Islet of Langerhans (tissue), 1 donor: Measurements from ENCODE around the gene RTRAF.

Experiments used
- FAIRE-seq: peaks from one replicate; lab custom pipeline; 2011; peaks lifted over from hg19 to GRCh38; lab: Jason Lieb, UNC

The RTRAF gene

GRCh38 chr14:51989293-51990234 is at the start of gene RTRAF:
RTRAF (plus strand) TSS chr14:51989546; CDS start chr14:51989640, 94 bp downstream.
- FAIRE-seq = no peak

GRCh38 chr14:51939755-51940301 is 49.5 kb upstream of the RTRAF start:
- no peak for FAIRE-seq

GRCh38 chr14:51942971-51943370 is 46.4 kb upstream of the RTRAF start:
- no peak for FAIRE-seq

GRCh38 chr14:51950007-51950406 is 39.3 kb upstream of the RTRAF start:
- FAIRE-seq = no peak

- FAIRE-seq = no peak
Observed at GRCh38 chr14:51951656-51952055, 37.7 kb upstream of the RTRAF start.

GRCh38 chr14:51954031-51954430 is 35.3 kb upstream of the RTRAF start:
- no peak for FAIRE-seq

GRCh38 chr14:51954657-51955056 is 34.7 kb upstream of the RTRAF start:
- no peak for FAIRE-seq

- no peak for FAIRE-seq
Observed at GRCh38 chr14:51957950-51958349, 31.4 kb upstream of the RTRAF start.

GRCh38 chr14:51959928-51960327 is 29.4 kb upstream of the RTRAF start:
- FAIRE-seq = no peak

GRCh38 chr14:51960866-51961265 is 28.5 kb upstream of the RTRAF start:
- FAIRE-seq = no peak

- FAIRE-seq = no peak
Observed at GRCh38 chr14:51962711-51963110, 26.6 kb upstream of the RTRAF start.

- FAIRE-seq = peak; percentile 91
Observed at GRCh38 chr14:51963286-51963685, 26.1 kb upstream of the RTRAF start.

GRCh38 chr14:51967521-51967920 is 21.8 kb upstream of the RTRAF start:
- no peak for FAIRE-seq

GRCh38 chr14:51969852-51970540 is 19.4 kb upstream of the RTRAF start:
- no peak for FAIRE-seq

GRCh38 chr14:51972566-51972965 is 16.8 kb upstream of the RTRAF start:
- no peak for FAIRE-seq

GRCh38 chr14:51977075-51977474 is 12.3 kb upstream of the RTRAF start:
- no peak for FAIRE-seq

- FAIRE-seq = no peak
Observed at GRCh38 chr14:51978681-51979085, 10.7 kb upstream of the RTRAF start.

- peak; percentile 86 for FAIRE-seq
Observed at GRCh38 chr14:51979088-51979709, 10.1 kb upstream of the RTRAF start.

- no peak for FAIRE-seq
Observed at GRCh38 chr14:51981218-51981854, 8.0 kb upstream of the RTRAF start.

GRCh38 chr14:51988221-51988620 is 1.1 kb upstream of the RTRAF start:
- FAIRE-seq = no peak

GRCh38 chr14:51990488-51990887 is 1.1 kb downstream of the RTRAF start:
- no peak for FAIRE-seq

GRCh38 chr14:51993285-51993920 is 4.1 kb downstream of the RTRAF start:
- no peak for FAIRE-seq
